ENCODE data around the gene RMDN2. TPM values are rescaled to one million over a fixed set of nuclear protein-coding genes. Genes with fewer than 3 reads are reported as not detected.

The RMDN2 gene
- total and polyA plus RNA-seq, 4 donors: 7.3 to 30.6 (median 13.3) TPM

DNA sequence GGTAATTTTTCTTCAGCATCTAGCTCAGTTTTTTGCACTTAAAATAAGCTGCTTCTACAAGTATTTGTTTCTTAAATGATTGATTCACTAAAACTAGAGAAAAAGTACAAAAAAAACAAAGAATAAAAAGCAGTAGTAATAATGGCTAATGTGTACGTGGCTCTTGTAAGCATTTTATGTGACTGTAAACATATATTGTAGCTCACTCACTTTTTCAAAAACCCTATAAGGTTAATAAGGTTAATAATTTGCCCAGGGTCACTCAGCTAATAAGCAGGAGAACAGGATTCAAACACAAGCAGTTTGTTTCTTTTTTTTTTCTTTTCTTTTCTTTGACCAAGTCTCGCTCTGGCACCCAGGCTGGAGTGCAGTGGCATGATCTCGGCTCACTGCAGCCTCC lies 67.5 kb downstream of the RMDN2 start:
- Histone ChIP-seq H3K4me1 (ENCODE audit: control insufficient read depth in 4 of 4, insufficient read depth in 4 of 4, low read length in 3 of 4) (no peaks in the 10 kb centered on the region), H3K27me3 (ENCODE audit: control insufficient read depth in 4 of 4, insufficient read depth in 4 of 4, low read length in 3 of 4) (no peaks in the 10 kb centered on the region), H3K36me3 (ENCODE audit: control insufficient read depth in 4 of 4, insufficient read depth in 3 of 4, low read depth in 1 of 4, low read length in 3 of 4) (peaks cover 0 to 6% (median 3%) of the 10 kb centered on the region in 4 donors), H3K9ac (ENCODE audit: low read depth in 1 of 2, low read length in 2 of 2) (no peak overlapping the region), H3K4me3 (ENCODE audit: low read depth in 1 of 3, low read length in 3 of 3) (no peak overlapping the region), H3K9me3 (ENCODE audit: control insufficient read depth in 4 of 4, low read length in 3 of 4) (no peaks in the 10 kb centered on the region), H3K27ac (ENCODE audit: low read depth in 1 of 2, low read length in 2 of 2) (no peak overlapping the region)
- no peak for DNase-seq (ENCODE audit: low spot score)
- WGBS: 87% methylated on average over 3 of the region's 3 CpGs
- TF ChIP-seq GABPA (IDR thresholded peaks at IDR 0.05 in 1 of 2, conservative IDR thresholded peaks at IDR 0.05 in 1 of 2) (no peak), JUND (IDR thresholded peaks at IDR 0.05) (no peak), HNF4G (IDR thresholded peaks at IDR 0.05) (no peak), RAD21 (IDR thresholded peaks at IDR 0.05) (no peak)
- TF ChIP-seq, protein P1, sequence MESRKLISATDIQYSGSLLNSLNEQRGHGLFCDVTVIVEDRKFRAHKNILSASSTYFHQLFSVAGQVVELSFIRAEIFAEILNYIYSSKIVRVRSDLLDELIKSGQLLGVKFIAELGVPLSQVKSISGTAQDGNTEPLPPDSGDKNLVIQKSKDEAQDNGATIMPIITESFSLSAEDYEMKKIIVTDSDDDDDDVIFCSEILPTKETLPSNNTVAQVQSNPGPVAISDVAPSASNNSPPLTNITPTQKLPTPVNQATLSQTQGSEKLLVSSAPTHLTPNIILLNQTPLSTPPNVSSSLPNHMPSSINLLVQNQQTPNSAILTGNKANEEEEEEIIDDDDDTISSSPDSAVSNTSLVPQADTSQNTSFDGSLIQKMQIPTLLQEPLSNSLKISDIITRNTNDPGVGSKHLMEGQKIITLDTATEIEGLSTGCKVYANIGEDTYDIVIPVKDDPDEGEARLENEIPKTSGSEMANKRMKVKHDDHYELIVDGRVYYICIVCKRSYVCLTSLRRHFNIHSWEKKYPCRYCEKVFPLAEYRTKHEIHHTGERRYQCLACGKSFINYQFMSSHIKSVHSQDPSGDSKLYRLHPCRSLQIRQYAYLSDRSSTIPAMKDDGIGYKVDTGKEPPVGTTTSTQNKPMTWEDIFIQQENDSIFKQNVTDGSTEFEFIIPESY (IDR thresholded peaks at IDR 0.05): no peak

DNA sequence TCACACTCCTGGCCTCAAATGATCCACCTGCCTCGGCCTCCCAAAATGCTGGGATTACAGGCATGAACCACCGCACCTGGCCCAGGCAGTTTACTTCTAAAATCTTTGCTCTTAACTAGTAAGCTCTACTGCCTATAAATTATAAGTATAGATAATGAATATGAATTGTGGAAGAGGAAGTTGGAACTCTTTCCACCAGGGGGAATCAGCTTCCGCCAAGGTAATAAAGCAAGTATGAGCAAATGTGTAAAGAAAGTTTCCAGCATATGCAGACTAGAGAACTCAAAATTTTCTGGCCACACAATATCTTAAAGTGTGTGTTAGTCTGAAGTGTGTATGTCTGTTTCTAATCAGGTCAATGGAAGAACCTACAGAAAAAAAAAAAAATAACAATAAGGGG lies 68.1 kb downstream of the RMDN2 start:
- no peaks in the 10 kb centered on the region for H3K9me3 ChIP-seq (ENCODE audit: control insufficient read depth in 4 of 4, low read length in 3 of 4)
- no peak overlapping the region for H3K9ac ChIP-seq (ENCODE audit: low read depth in 1 of 2, low read length in 2 of 2)
- WGBS: 98% methylated on average over 3 of the region's 3 CpGs
- no peak overlapping the region for H3K27ac ChIP-seq (ENCODE audit: low read depth in 1 of 2, low read length in 2 of 2)
- H3K4me3 ChIP-seq (ENCODE audit: low read depth in 1 of 3, low read length in 3 of 3): no peak overlapping the region
- no peak for DNase-seq (ENCODE audit: low spot score)
- no peaks in the 10 kb centered on the region for H3K4me1 ChIP-seq (ENCODE audit: control insufficient read depth in 4 of 4, insufficient read depth in 4 of 4, low read length in 3 of 4)
- TF ChIP-seq, protein P2, sequence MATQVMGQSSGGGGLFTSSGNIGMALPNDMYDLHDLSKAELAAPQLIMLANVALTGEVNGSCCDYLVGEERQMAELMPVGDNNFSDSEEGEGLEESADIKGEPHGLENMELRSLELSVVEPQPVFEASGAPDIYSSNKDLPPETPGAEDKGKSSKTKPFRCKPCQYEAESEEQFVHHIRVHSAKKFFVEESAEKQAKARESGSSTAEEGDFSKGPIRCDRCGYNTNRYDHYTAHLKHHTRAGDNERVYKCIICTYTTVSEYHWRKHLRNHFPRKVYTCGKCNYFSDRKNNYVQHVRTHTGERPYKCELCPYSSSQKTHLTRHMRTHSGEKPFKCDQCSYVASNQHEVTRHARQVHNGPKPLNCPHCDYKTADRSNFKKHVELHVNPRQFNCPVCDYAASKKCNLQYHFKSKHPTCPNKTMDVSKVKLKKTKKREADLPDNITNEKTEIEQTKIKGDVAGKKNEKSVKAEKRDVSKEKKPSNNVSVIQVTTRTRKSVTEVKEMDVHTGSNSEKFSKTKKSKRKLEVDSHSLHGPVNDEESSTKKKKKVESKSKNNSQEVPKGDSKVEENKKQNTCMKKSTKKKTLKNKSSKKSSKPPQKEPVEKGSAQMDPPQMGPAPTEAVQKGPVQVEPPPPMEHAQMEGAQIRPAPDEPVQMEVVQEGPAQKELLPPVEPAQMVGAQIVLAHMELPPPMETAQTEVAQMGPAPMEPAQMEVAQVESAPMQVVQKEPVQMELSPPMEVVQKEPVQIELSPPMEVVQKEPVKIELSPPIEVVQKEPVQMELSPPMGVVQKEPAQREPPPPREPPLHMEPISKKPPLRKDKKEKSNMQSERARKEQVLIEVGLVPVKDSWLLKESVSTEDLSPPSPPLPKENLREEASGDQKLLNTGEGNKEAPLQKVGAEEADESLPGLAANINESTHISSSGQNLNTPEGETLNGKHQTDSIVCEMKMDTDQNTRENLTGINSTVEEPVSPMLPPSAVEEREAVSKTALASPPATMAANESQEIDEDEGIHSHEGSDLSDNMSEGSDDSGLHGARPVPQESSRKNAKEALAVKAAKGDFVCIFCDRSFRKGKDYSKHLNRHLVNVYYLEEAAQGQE (IDR thresholded peaks at IDR 0.05): no peak
- H3K36me3 ChIP-seq (ENCODE audit: control insufficient read depth in 4 of 4, insufficient read depth in 3 of 4, low read depth in 1 of 4, low read length in 3 of 4): peaks cover 0 to 12% (median 8%) of the 10 kb centered on the region in 4 donors
- H3K27me3 ChIP-seq (ENCODE audit: control insufficient read depth in 4 of 4, insufficient read depth in 4 of 4, low read length in 3 of 4): no peaks in the 10 kb centered on the region

DNA sequence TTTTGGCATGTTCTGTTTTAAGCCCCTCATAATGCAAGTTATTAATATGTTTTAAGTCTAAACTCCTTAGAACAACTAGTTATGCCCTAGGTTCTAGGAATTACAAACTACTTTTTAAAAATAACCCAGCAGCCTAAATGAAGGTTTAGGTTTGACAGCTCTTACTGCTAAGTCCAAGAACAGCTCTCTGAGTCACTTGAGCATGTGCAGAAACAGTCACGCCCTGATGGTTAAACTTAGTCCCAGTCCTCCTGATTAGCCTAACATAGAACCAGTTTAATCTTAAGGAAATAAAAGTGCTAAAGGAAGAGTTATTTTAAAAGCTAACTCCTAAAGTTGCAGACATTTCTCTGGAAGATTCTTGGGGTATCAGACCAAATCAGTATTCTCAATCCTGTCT lies 72.5 kb downstream of the RMDN2 start:
- WGBS: 98% methylated on average over 1 of the region's 1 CpG
- H3K9me3 ChIP-seq (ENCODE audit: control insufficient read depth in 4 of 4, low read length in 3 of 4): no peaks in the 10 kb centered on the region
- peaks cover 0 to 32% (median 28%) of the 10 kb centered on the region in 4 donors for H3K36me3 ChIP-seq (ENCODE audit: control insufficient read depth in 4 of 4, insufficient read depth in 3 of 4, low read depth in 1 of 4, low read length in 3 of 4)
- no peak overlapping the region for H3K9ac ChIP-seq (ENCODE audit: low read depth in 1 of 2, low read length in 2 of 2)
- H3K4me1 ChIP-seq (ENCODE audit: control insufficient read depth in 4 of 4, insufficient read depth in 4 of 4, low read length in 3 of 4): no peaks in the 10 kb centered on the region
- H3K27me3 ChIP-seq (ENCODE audit: control insufficient read depth in 4 of 4, insufficient read depth in 4 of 4, low read length in 3 of 4): no peaks in the 10 kb centered on the region
- DNase-seq (ENCODE audit: low spot score): no peak
- H3K27ac ChIP-seq (ENCODE audit: low read depth in 1 of 2, low read length in 2 of 2): no peak overlapping the region
- TF ChIP-seq SP1 (IDR thresholded peaks at IDR 0.05): no peak
- TF ChIP-seq, protein P3, sequence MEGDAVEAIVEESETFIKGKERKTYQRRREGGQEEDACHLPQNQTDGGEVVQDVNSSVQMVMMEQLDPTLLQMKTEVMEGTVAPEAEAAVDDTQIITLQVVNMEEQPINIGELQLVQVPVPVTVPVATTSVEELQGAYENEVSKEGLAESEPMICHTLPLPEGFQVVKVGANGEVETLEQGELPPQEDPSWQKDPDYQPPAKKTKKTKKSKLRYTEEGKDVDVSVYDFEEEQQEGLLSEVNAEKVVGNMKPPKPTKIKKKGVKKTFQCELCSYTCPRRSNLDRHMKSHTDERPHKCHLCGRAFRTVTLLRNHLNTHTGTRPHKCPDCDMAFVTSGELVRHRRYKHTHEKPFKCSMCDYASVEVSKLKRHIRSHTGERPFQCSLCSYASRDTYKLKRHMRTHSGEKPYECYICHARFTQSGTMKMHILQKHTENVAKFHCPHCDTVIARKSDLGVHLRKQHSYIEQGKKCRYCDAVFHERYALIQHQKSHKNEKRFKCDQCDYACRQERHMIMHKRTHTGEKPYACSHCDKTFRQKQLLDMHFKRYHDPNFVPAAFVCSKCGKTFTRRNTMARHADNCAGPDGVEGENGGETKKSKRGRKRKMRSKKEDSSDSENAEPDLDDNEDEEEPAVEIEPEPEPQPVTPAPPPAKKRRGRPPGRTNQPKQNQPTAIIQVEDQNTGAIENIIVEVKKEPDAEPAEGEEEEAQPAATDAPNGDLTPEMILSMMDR (IDR thresholded peaks at IDR 0.05; ENCODE audit: low read depth, low read length, missing input control): no peak
- TF ChIP-seq HNF4G (IDR thresholded peaks at IDR 0.05): no peak
- no peak overlapping the region for H3K4me3 ChIP-seq (ENCODE audit: low read depth in 1 of 3, low read length in 3 of 3)

All from liver (tissue), 9 donors.